Endodermal cell (in vitro differentiated cells): ENCODE measurements around the gene MRPL1. TPM values are rescaled to one million over a fixed set of nuclear protein-coding genes. Genes with fewer than 3 reads are reported as not detected.
A peak's percentile ranks its signal among the peaks of the same experiment; 100 is the strongest.

Source experiments
- DNase-seq: peaks from one replicate; pipeline ENCODE4 v3.0.0-alpha.2; 2017
- H3K27ac ChIP-seq: 2 replicates; pipeline ENCODE4 v1.5.1; 2013; ENCODE audit warnings: mild to moderate bottlenecking, low read depth, low read length, moderate library complexity
- H3K27me3 ChIP-seq: 2 replicates; pipeline ENCODE4 v1.6.1; 2013; ENCODE audit warnings: mild to moderate bottlenecking, low read length, moderate library complexity; ENCODE audit not compliant: insufficient read depth, control insufficient read depth, poor library complexity, severe bottlenecking
- H3K36me3 ChIP-seq: 2 replicates; pipeline ENCODE4 v1.7.0; 2013; ENCODE audit warnings: mild to moderate bottlenecking, low read length, moderate library complexity; ENCODE audit not compliant: control insufficient read depth, insufficient read depth
- H3K4me1 ChIP-seq: one replicate; pipeline ENCODE4 v1.7.0; 2013; ENCODE audit warnings: low read length; ENCODE audit not compliant: control insufficient read depth, insufficient read depth
- H3K4me3 ChIP-seq: 2 replicates; pipeline ENCODE4 v1.5.1; 2013; ENCODE audit warnings: mild to moderate bottlenecking, low read length, moderate library complexity
- H3K9ac ChIP-seq: 2 replicates; pipeline ENCODE4 v1.6.1; 2013; ENCODE audit warnings: mild to moderate bottlenecking, low read length, moderate library complexity; ENCODE audit not compliant: poor library complexity, severe bottlenecking; ENCODE audit errors: extremely low read depth
- H3K9me3 ChIP-seq: 2 replicates; pipeline ENCODE4 v1.6.1; 2013; ENCODE audit warnings: mild to moderate bottlenecking, low read length, moderate library complexity; ENCODE audit not compliant: control insufficient read depth
- H3K27ac Mint-ChIP-seq: 2 replicates; pipeline ENCODE4 v1.8.0; 2020; ENCODE audit warnings: mixed read lengths
- H3K27me3 Mint-ChIP-seq: 2 replicates; pipeline ENCODE4 v1.8.0; 2021; ENCODE audit warnings: mild to moderate bottlenecking, mixed read lengths; ENCODE audit not compliant: insufficient read depth
- H3K36me3 Mint-ChIP-seq: 2 replicates; pipeline ENCODE4 v1.8.0; 2020; ENCODE audit warnings: low read depth, mixed read lengths
- H3K4me1 Mint-ChIP-seq: 2 replicates; pipeline ENCODE4 v1.8.0; 2020; ENCODE audit warnings: mixed read lengths
- H3K4me3 Mint-ChIP-seq: 2 replicates; pipeline ENCODE4 v1.8.0; 2020; ENCODE audit warnings: mild to moderate bottlenecking, moderate library complexity, mixed read lengths
- H3K9me3 Mint-ChIP-seq: 2 replicates; pipeline ENCODE4 v1.8.0; 2020; ENCODE audit warnings: mild to moderate bottlenecking, mixed read lengths
- WGBS, 2 experiments: methylation state at CpG; one replicate each; pipeline versions ENCODE4 v1.1.5 to v1.1.7; 2013; ENCODE audit warnings: missing lambda C conversion rate in 2 of 2, mixed read lengths in 1 of 2; ENCODE audit not compliant: insufficient coverage in 1 of 2, insufficient read length in 1 of 2; 5-methylcytosine and 5-hydroxymethylcytosine counted together
- total RNA-seq, 2 donors: library from RNA; stranded (reverse); fragmentation: NEBNext Ultra II Directional in 1 of 2; extraction: Animal tissue kit (Norgen Biotek cat#: 25700) in 1 of 2; gene quantifications; 2 replicates in 1 of 2; 3 replicates in 1 of 2; pipeline ENCODE4 v1.2.1, GENCODE V29; 2021
- TF ChIP-seq, protein P1 (sequence below): fragments of 200-600 bp; sonication (generic); conservative IDR thresholded peaks from 2 replicates; pipeline ENCODE4 v1.5.0; 2021; ENCODE audit warnings: antibody characterized with exemption, mild to moderate bottlenecking

Gene MRPL1
- total RNA-seq, 2 donors from 2014 or later, result 31.7 to 46.4 TPM

DNA sequence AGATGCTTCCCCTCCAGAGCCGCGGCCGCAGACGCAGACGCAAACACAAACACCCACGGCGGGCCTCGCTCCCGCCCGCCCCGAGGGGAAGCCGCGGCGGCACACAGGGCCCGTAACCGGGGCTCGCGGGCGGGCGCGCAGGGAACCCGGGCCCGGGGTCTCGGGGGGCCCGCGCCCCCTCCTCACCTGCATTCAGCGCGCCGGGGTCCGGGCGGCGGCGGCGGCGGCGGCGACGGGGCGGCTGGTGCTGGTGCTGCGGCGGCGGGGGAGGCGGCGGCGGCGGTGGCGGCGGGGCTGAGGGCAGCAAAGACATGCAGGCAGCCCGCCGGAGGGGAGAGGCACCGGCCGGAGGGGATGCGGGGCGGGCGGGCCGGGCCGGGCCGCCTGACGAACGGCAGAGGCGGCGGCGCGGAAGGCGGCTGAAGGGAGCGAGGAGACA lies 43.2 kb upstream of the MRPL1 start:
- Histone ChIP-seq H3K36me3 (no peaks in the 10 kb centered on the region), H3K9ac (peak overlapping the region; percentile 66), H3K27ac (no peak overlapping the region), H3K27me3 (no peaks in the 10 kb centered on the region), H3K9me3 (no peaks in the 10 kb centered on the region), H3K4me1 (no peaks in the 10 kb centered on the region), H3K4me3 (peak overlapping the region; percentile 90)
- peaks cover 6% of the 10 kb centered on the region for H3K27me3 Mint-ChIP-seq
- no peak for DNase-seq
- TF ChIP-seq, protein P1, sequence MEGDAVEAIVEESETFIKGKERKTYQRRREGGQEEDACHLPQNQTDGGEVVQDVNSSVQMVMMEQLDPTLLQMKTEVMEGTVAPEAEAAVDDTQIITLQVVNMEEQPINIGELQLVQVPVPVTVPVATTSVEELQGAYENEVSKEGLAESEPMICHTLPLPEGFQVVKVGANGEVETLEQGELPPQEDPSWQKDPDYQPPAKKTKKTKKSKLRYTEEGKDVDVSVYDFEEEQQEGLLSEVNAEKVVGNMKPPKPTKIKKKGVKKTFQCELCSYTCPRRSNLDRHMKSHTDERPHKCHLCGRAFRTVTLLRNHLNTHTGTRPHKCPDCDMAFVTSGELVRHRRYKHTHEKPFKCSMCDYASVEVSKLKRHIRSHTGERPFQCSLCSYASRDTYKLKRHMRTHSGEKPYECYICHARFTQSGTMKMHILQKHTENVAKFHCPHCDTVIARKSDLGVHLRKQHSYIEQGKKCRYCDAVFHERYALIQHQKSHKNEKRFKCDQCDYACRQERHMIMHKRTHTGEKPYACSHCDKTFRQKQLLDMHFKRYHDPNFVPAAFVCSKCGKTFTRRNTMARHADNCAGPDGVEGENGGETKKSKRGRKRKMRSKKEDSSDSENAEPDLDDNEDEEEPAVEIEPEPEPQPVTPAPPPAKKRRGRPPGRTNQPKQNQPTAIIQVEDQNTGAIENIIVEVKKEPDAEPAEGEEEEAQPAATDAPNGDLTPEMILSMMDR, result no peak
- no peaks in the 10 kb centered on the region for H3K36me3 Mint-ChIP-seq
- peak overlapping the region; percentile 98 for H3K4me3 Mint-ChIP-seq
- H3K27ac Mint-ChIP-seq, result peak overlapping the region; percentile 90
- H3K4me1 Mint-ChIP-seq, result peaks cover 15% of the 10 kb centered on the region
- WGBS, 2 experiments, result 0% methylated on average over 15 to 65 of the region's 66 CpGs
- no peaks in the 10 kb centered on the region for H3K9me3 Mint-ChIP-seq

GRCh38 chr4:77819843-77820648 lies 42.6 kb upstream of the MRPL1 start:
- Histone ChIP-seq H3K36me3 (no peaks in the 10 kb centered on the region), H3K27me3 (peaks cover 4% of the 10 kb centered on the region), H3K4me1 (no peaks in the 10 kb centered on the region), H3K9ac (peak overlapping the region; percentile 66), H3K27ac (peak overlapping the region; percentile 26), H3K9me3 (no peaks in the 10 kb centered on the region), H3K4me3 (peak overlapping the region; percentile 90)
- H3K27ac Mint-ChIP-seq, result peak overlapping the region; percentile 96
- H3K9me3 Mint-ChIP-seq, result no peaks in the 10 kb centered on the region
- WGBS, 2 experiments, result 0% methylated on average over 17 to 81 of the region's 81 CpGs
- H3K4me1 Mint-ChIP-seq, result peaks cover 15% of the 10 kb centered on the region
- peak; percentile 94 for DNase-seq
- TF ChIP-seq, protein P1, result no peak
- H3K4me3 Mint-ChIP-seq, result peak overlapping the region; percentile 98
- peaks cover 9% of the 10 kb centered on the region for H3K27me3 Mint-ChIP-seq
- H3K36me3 Mint-ChIP-seq, result no peaks in the 10 kb centered on the region

DNA sequence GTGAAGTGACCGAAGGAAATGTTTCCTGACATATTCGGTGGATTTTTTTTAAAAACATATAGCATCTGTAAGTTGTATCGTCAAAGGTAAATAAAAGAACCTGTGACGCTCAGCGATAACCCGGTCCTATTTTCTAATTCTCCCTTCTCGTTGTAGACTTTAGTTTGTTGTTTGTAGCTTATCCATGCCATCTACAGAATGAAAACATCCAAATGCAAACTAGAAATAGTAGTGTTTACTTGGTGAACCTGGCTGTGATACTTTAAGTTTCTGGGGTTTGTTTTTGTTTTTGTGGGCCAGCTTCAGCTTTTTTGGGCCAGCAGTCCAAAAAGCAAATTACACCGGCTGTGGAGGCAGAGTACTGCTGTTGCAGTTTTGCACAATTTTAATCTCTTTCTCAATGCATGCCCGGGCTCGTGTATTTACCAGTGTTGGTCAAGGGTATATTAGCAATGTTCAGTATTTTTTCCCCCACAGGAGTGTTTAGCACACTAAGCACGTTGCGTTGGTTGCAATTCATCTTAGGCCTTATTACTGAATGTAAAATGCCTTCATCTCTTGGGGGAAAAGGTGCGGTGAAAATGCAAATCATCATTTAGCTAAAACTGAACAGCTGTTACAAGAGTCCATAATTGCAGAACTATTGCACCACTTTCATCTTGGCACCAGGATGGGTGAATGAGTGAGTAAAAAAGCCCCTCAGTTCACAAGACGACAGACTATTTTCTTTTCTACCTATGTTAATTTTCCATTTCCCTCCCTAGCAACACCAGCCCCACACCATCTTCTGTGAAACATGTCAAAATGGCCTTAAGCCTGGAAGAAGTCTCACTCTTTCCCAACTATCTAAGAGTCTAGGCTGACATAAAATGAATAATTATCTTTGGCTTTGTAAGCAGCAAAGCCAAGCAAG lies 41.7 kb upstream of the MRPL1 start:
- H3K27ac Mint-ChIP-seq, result peak overlapping the region; percentile 96
- H3K9ac ChIP-seq, result peak overlapping the region; percentile 66
- TF ChIP-seq, protein P1, result no peak
- H3K4me1 Mint-ChIP-seq, result peaks cover 15% of the 10 kb centered on the region
- H3K4me1 ChIP-seq, result no peaks in the 10 kb centered on the region
- no peaks in the 10 kb centered on the region for H3K9me3 Mint-ChIP-seq
- H3K36me3 Mint-ChIP-seq, result no peaks in the 10 kb centered on the region
- DNase-seq, result no peak
- H3K4me3 Mint-ChIP-seq, result peak overlapping the region; percentile 98
- no peak overlapping the region for H3K27ac ChIP-seq
- peaks cover 14% of the 10 kb centered on the region for H3K27me3 Mint-ChIP-seq
- peaks cover 6% of the 10 kb centered on the region for H3K27me3 ChIP-seq
- no peaks in the 10 kb centered on the region for H3K9me3 ChIP-seq
- WGBS, 2 experiments, result 51 to 69% methylated on average over 9 to 14 of the region's 14 CpGs
- no peaks in the 10 kb centered on the region for H3K36me3 ChIP-seq
- H3K4me3 ChIP-seq, result peak overlapping the region; percentile 90
